HL-60 (cell line): ENCODE data around the gene BHLHE23.

Source experiments
- GABPA ChIP-seq: IDR thresholded peaks from 2 replicates; pipeline ENCODE4 v1.6.1; 2012; ENCODE audit warnings: low read depth
- POLR2AphosphoS5 ChIP-seq: IDR thresholded peaks from 2 replicates; pipeline ENCODE4 v1.6.1; 2012; ENCODE audit warnings: low read depth
- TF ChIP-seq, protein P1 (sequence below): IDR thresholded peaks from one replicate; pipeline ENCODE4 v1.5.1; 2011; ENCODE audit warnings: low read length, control low read depth, inconsistent platforms; ENCODE audit not compliant: insufficient read depth
- TF ChIP-seq, protein P2 (sequence below): IDR thresholded peaks from 2 replicates; pipeline ENCODE4 v1.6.1; 2012; ENCODE audit warnings: low read depth; ENCODE audit not compliant: insufficient replicate concordance

DNA sequence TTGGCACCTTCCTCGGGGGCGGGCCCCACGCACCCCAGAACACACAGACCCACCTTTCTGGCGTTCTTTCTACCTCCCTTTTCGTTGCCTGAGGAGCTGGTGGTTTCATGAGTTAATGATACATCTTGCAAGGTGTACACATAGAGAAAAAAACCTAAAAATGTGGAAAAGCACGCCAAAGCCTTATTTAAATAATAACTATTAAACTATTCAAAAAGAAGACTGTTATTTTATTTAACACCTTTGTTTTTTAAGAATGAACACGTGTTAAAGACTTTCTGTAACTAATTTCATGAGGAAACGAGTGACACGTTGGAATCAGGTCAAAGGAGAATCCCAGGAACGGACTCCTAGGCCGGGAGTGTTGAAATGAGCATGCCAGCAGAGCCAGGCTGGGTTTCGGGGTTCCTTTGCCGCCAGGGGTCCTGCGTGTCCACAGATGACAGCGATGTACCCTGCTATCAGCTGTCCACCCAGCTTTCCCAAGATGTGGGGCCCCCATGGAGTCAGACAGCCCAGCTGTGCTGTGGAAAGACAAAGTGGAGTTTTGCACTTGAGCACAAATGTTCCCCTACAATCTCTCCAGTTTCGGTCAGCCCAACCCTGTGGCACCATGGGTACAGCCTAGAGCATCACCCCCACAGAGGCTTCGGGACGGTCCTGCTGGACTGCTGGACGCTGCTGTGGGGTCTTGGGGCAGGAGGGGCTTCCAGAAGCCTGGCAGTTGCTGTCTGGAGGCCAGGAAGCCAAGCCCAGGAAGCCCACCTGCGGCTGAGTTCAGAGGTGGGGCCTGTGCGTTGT, 38.2 kb downstream of the BHLHE23 start:
- TF ChIP-seq, protein P1, sequence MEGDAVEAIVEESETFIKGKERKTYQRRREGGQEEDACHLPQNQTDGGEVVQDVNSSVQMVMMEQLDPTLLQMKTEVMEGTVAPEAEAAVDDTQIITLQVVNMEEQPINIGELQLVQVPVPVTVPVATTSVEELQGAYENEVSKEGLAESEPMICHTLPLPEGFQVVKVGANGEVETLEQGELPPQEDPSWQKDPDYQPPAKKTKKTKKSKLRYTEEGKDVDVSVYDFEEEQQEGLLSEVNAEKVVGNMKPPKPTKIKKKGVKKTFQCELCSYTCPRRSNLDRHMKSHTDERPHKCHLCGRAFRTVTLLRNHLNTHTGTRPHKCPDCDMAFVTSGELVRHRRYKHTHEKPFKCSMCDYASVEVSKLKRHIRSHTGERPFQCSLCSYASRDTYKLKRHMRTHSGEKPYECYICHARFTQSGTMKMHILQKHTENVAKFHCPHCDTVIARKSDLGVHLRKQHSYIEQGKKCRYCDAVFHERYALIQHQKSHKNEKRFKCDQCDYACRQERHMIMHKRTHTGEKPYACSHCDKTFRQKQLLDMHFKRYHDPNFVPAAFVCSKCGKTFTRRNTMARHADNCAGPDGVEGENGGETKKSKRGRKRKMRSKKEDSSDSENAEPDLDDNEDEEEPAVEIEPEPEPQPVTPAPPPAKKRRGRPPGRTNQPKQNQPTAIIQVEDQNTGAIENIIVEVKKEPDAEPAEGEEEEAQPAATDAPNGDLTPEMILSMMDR: no peak
- TF ChIP-seq GABPA: no peak
- TF ChIP-seq, protein P2, sequence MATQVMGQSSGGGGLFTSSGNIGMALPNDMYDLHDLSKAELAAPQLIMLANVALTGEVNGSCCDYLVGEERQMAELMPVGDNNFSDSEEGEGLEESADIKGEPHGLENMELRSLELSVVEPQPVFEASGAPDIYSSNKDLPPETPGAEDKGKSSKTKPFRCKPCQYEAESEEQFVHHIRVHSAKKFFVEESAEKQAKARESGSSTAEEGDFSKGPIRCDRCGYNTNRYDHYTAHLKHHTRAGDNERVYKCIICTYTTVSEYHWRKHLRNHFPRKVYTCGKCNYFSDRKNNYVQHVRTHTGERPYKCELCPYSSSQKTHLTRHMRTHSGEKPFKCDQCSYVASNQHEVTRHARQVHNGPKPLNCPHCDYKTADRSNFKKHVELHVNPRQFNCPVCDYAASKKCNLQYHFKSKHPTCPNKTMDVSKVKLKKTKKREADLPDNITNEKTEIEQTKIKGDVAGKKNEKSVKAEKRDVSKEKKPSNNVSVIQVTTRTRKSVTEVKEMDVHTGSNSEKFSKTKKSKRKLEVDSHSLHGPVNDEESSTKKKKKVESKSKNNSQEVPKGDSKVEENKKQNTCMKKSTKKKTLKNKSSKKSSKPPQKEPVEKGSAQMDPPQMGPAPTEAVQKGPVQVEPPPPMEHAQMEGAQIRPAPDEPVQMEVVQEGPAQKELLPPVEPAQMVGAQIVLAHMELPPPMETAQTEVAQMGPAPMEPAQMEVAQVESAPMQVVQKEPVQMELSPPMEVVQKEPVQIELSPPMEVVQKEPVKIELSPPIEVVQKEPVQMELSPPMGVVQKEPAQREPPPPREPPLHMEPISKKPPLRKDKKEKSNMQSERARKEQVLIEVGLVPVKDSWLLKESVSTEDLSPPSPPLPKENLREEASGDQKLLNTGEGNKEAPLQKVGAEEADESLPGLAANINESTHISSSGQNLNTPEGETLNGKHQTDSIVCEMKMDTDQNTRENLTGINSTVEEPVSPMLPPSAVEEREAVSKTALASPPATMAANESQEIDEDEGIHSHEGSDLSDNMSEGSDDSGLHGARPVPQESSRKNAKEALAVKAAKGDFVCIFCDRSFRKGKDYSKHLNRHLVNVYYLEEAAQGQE: no peak
- TF ChIP-seq POLR2AphosphoS5: no peak
